ENCODE measurements around the gene ATP8A1.

- TF ChIP-seq, protein P1, sequence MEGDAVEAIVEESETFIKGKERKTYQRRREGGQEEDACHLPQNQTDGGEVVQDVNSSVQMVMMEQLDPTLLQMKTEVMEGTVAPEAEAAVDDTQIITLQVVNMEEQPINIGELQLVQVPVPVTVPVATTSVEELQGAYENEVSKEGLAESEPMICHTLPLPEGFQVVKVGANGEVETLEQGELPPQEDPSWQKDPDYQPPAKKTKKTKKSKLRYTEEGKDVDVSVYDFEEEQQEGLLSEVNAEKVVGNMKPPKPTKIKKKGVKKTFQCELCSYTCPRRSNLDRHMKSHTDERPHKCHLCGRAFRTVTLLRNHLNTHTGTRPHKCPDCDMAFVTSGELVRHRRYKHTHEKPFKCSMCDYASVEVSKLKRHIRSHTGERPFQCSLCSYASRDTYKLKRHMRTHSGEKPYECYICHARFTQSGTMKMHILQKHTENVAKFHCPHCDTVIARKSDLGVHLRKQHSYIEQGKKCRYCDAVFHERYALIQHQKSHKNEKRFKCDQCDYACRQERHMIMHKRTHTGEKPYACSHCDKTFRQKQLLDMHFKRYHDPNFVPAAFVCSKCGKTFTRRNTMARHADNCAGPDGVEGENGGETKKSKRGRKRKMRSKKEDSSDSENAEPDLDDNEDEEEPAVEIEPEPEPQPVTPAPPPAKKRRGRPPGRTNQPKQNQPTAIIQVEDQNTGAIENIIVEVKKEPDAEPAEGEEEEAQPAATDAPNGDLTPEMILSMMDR (IDR thresholded peaks at IDR 0.05; ENCODE audit: low read depth, low read length, poor library complexity, severe bottlenecking): no peak
- TF ChIP-seq EZH2phosphoT487 (IDR thresholded peaks at IDR 0.05; ENCODE audit: borderline replicate concordance, low read length): no peak
Measured at GRCh38 chr4:42369489-42369888, 287.4 kb downstream of the ATP8A1 start.
